Activated naive CD4-positive, alpha-beta T cell (primary cell): ENCODE data around the gene ZNF775.

Experiments
- DNase-seq, 4 experiments: peaks; one replicate each; lab custom pipeline; 2025; lab: John Stamatoyannopoulos, UW

Gene ZNF775

DNA sequence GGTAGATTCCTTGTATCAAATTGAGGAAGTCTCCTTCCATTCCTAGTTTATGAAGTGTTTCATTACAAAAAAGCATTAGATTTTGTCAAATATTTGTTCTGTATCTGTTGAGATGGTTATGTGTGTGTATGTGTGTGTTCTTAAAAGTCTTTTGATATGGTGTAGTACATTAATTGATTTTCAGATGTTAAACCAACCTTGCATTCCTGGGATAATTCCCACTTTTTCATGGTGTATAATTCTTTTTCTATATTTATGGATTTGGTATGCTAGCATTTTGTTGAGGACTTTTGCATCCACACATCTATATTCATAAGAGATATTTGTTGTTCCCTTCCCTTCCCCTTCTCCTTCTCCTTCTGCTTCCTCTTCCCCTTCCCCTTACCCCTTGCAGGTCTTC, 62.4 kb downstream of the ZNF775 start:
- DNase-seq: no peak

- DNase-seq: no peak
Measured at GRCh38 chr7:150442811-150443210, 63.7 kb downstream of the ZNF775 start.

DNA sequence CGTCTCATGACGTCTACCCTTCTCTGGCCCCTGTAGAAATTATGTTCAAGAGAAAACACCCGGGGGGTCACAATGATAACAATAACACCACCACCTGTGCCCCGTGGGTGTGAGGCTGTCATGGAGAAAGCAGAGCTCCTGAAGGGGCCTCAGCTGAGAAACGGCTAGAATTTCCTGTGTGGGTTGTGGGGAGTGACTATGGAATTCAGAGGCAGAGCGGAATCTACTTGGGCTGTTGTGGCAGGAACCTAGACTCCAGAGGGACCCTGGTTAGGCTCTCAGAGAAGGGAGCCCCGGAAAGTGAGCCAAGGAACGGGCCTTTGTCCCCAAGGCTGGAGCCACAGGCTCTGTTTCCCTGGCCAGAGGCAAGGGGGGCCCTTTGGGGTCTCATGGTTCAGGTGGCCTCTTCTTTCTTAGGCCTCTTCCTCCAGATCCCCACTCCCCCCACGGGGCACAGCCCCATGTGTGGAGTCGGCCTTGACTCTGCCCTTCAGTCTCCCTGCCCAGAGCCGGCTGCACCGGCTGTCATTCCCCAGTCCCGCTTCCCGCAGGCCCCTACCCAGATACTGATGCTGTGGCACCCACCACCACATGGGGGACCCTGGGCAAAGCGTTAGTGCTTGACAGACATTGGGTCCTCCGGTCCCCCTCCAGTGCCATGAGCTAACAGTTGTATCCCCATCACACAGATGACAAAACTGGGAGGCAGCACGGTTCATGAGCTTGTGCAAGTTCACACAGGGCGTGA, 64.8 kb downstream of the ZNF775 start:
- no peak for DNase-seq

GRCh38 chr7:150444674-150445365, 65.7 kb downstream of the ZNF775 start:
- no peak for DNase-seq

GRCh38 chr7:150446288-150446938, 67.3 kb downstream of the ZNF775 start:
- DNase-seq: no peak
